ENCODE data around the gene LEMD2.

- TF ChIP-seq ZNF140 (tag by site-specific recombination; IDR thresholded peaks at IDR 0.05) = no peak
- TF ChIP-seq ZNF19 (tag by site-specific recombination; IDR thresholded peaks at IDR 0.05; ENCODE audit: low read depth) = no peak
- TF ChIP-seq CTCF (tag by site-specific recombination; IDR thresholded peaks at IDR 0.05) = no peak
- TF ChIP-seq ZNF174 (tag by site-specific recombination; IDR thresholded peaks at IDR 0.05) = no peak
- TF ChIP-seq OVOL3 (tag by site-specific recombination; IDR thresholded peaks at IDR 0.05) = no peak
- no peak for TF ChIP-seq YY1 (tag by site-specific recombination; IDR thresholded peaks at IDR 0.05)
- TF ChIP-seq KLF16 (tag by site-specific recombination; IDR thresholded peaks at IDR 0.05) = no peak
- TF ChIP-seq ZNF121 (tag by site-specific recombination; IDR thresholded peaks at IDR 0.05) = no peak
- TF ChIP-seq ZBTB11 (tag by site-specific recombination; conservative IDR thresholded peaks at IDR 0.05; ENCODE audit: low read depth) = no peak
- no peak for TF ChIP-seq ZBTB1 (tag by site-specific recombination; IDR thresholded peaks at IDR 0.05)
Observed at GRCh38 chr6:33776764-33777163, 12.2 kb downstream of the LEMD2 start.

Measured in HEK293 (cell line).